ENCODE measurements around the gene DOCK10. TPM values are rescaled to one million over a fixed set of nuclear protein-coding genes. Genes with fewer than 3 reads are reported as not detected.
A peak's percentile ranks its signal among the peaks of the same experiment; 100 is the strongest.
"Not testable (repeated sequence)": the region's sequence is repeated elsewhere in the genome, so short reads cannot be mapped to it uniquely, and the experiment has no call there.

The DOCK10 gene
- total RNA-seq: 6.0 TPM

GRCh38 chr2:225041851-225042799 is at the start of gene DOCK10:
Gene DOCK10, minus strand, starts transcription at chr2:225042468. Its CDS starts 94 bp downstream, at chr2:225042374.
- ATAC-seq (peak; percentile 72), DNase-seq (ENCODE audit: low spot score) (peak; percentile 61)

GRCh38 chr2:225091336-225091735 is 49.1 kb upstream of the DOCK10 start:
- no peak for DNase-seq (ENCODE audit: low spot score)
- ATAC-seq: no peak

GRCh38 chr2:225090746-225091145 is 48.5 kb upstream of the DOCK10 start:
- no peak for ATAC-seq
- no peak for DNase-seq (ENCODE audit: low spot score)

- ATAC-seq: no peak
- no peak for DNase-seq (ENCODE audit: low spot score)
Observed at GRCh38 chr2:225086915-225087314, 44.6 kb upstream of the DOCK10 start.

GRCh38 chr2:225086439-225086838 is 44.2 kb upstream of the DOCK10 start:
- ATAC-seq: no peak

GRCh38 chr2:225083276-225083675 is 41.0 kb upstream of the DOCK10 start:
- no peak for ATAC-seq
- no peak for DNase-seq (ENCODE audit: low spot score)

More at GRCh38 chr2:225086439-225086838, 44.2 kb upstream of the DOCK10 start:
- no peak for DNase-seq (ENCODE audit: low spot score)

- no peak for ATAC-seq
- no peak for DNase-seq (ENCODE audit: low spot score)
Observed at GRCh38 chr2:225076125-225076524, 33.9 kb upstream of the DOCK10 start.

GRCh38 chr2:225074919-225075681 is 32.8 kb upstream of the DOCK10 start:
- no peak for DNase-seq (ENCODE audit: low spot score)
- no peak for ATAC-seq

- ATAC-seq (no peak), DNase-seq (ENCODE audit: low spot score) (no peak)
Observed at GRCh38 chr2:225074366-225074765, 32.1 kb upstream of the DOCK10 start.

GRCh38 chr2:225073198-225073597 is 30.9 kb upstream of the DOCK10 start:
- DNase-seq (ENCODE audit: low spot score) (no peak), ATAC-seq (no peak)

- DNase-seq (ENCODE audit: low spot score) (no peak), ATAC-seq (no peak)
Observed at GRCh38 chr2:225072444-225072843, 30.2 kb upstream of the DOCK10 start.

GRCh38 chr2:225070811-225071210 is 28.5 kb upstream of the DOCK10 start:
- ATAC-seq (no peak), DNase-seq (ENCODE audit: low spot score) (no peak)

- ATAC-seq (no peak), DNase-seq (ENCODE audit: low spot score) (no peak)
Observed at GRCh38 chr2:225069966-225070365, 27.7 kb upstream of the DOCK10 start.

GRCh38 chr2:225069477-225069876 is 27.2 kb upstream of the DOCK10 start:
- no peak for DNase-seq (ENCODE audit: low spot score)
- no peak for ATAC-seq

- no peak for ATAC-seq
- DNase-seq (ENCODE audit: low spot score): no peak
Observed at GRCh38 chr2:225065882-225066281, 23.6 kb upstream of the DOCK10 start.

- DNase-seq (ENCODE audit: low spot score) (no peak), ATAC-seq (no peak)
Observed at GRCh38 chr2:225064928-225065327, 22.7 kb upstream of the DOCK10 start.

GRCh38 chr2:225064362-225064761 is 22.1 kb upstream of the DOCK10 start:
- ATAC-seq (no peak), DNase-seq (ENCODE audit: low spot score) (no peak)

GRCh38 chr2:225056330-225057073 is 14.2 kb upstream of the DOCK10 start:
- DNase-seq (ENCODE audit: low spot score) (no peak), ATAC-seq (no peak)

- DNase-seq (ENCODE audit: low spot score): no peak
Observed at GRCh38 chr2:225055714-225056113, 13.4 kb upstream of the DOCK10 start.

GRCh38 chr2:225052703-225053102 is 10.4 kb upstream of the DOCK10 start:
- ATAC-seq (no peak), DNase-seq (ENCODE audit: low spot score) (no peak)

More at GRCh38 chr2:225055714-225056113, 13.4 kb upstream of the DOCK10 start:
- no peak for ATAC-seq

GRCh38 chr2:225047502-225047901 is 5.2 kb upstream of the DOCK10 start:
- not testable (repeated sequence) for ATAC-seq; DNase-seq (ENCODE audit: low spot score)

Measured in left lobe of liver (tissue), 2 donors.